ENCODE measurements around the gene UBL4B. TPM values are rescaled to one million over a fixed set of nuclear protein-coding genes. Genes with fewer than 3 reads are reported as not detected.

UBL4B gene
- total RNA-seq (10 to 100 TPM; 34.1 to 95.5 TPM), polyA plus RNA-seq (ENCODE audit: insufficient read depth, low read depth, low replicate concordance) (105 TPM)
- long read RNA-seq, donor 1 = 0 reads
- long read RNA-seq, donor 2 = 0 reads

GRCh38 chr1:110112143-110112542, at the start of gene UBL4B:
UBL4B (plus strand) TSS chr1:110112443; CDS start chr1:110112535, 92 bp downstream.
- Histone ChIP-seq H3K36me3 (ENCODE audit: low read depth, missing control alignments) (no peaks in the 10 kb centered on the region), H3K27me3 (no peaks in the 10 kb centered on the region), H3K9me3 (no peaks in the 10 kb centered on the region), H3K4me3 (no peak within 1 kb of the TSS), H3K27ac (no peak within 1 kb of the TSS), H3K4me1 (peaks cover 4% of the 10 kb centered on the region)
- TF ChIP-seq CTCF (IDR thresholded peaks at IDR 0.05) (no peak), POLR2A (IDR thresholded peaks at IDR 0.05) (no peak)
- 85 to 93% methylated on average over 5 of the region's 5 CpGs for WGBS, 2 donors
- intact Hi-C loops (cut with DNase I; ENCODE audit: low total_unique reads) = no loop called here
- no peak for DNase-seq

- H3K4me3 ChIP-seq = no peak overlapping the region
- 88 to 95% methylated on average over 2 of the region's 2 CpGs for WGBS, 2 donors
These were observed 49.6 kb upstream of the UBL4B start for GRCh38 chr1:110062612-110063011.

GRCh38 chr1:110063781-110064180, 48.5 kb upstream of the UBL4B start:
- no peaks in the 10 kb centered on the region for H3K36me3 ChIP-seq (ENCODE audit: low read depth, missing control alignments)
- no peak for DNase-seq
- no peak overlapping the region for H3K4me3 ChIP-seq
- no peaks in the 10 kb centered on the region for H3K4me1 ChIP-seq
- intact Hi-C loops (cut with DNase I; ENCODE audit: low total_unique reads) = no loop called here
- TF ChIP-seq POLR2A (IDR thresholded peaks at IDR 0.05) = no peak
- TF ChIP-seq CTCF (IDR thresholded peaks at IDR 0.05) = no peak
- H3K27ac ChIP-seq = no peak overlapping the region
- no peaks in the 10 kb centered on the region for H3K27me3 ChIP-seq
- 59 to 69% methylated on average over 4 of the region's 4 CpGs for WGBS, 2 donors
- H3K9me3 ChIP-seq = no peaks in the 10 kb centered on the region

More at GRCh38 chr1:110062612-110063011, 49.6 kb upstream of the UBL4B start:
- no peak for DNase-seq
- no peak for TF ChIP-seq POLR2A (IDR thresholded peaks at IDR 0.05)
- TF ChIP-seq CTCF (IDR thresholded peaks at IDR 0.05) = no peak
- H3K9me3 ChIP-seq = no peaks in the 10 kb centered on the region
- H3K27me3 ChIP-seq = no peaks in the 10 kb centered on the region
- no peaks in the 10 kb centered on the region for H3K36me3 ChIP-seq (ENCODE audit: low read depth, missing control alignments)
- peaks cover 4% of the 10 kb centered on the region for H3K4me1 ChIP-seq
- intact Hi-C loops (cut with DNase I; ENCODE audit: low total_unique reads) = no loop called here
- H3K27ac ChIP-seq = no peak overlapping the region

GRCh38 chr1:110064576-110065337, 47.5 kb upstream of the UBL4B start:
- Histone ChIP-seq H3K27me3 (no peaks in the 10 kb centered on the region), H3K9me3 (no peaks in the 10 kb centered on the region), H3K27ac (no peak overlapping the region), H3K4me3 (no peak overlapping the region), H3K36me3 (ENCODE audit: low read depth, missing control alignments) (no peaks in the 10 kb centered on the region), H3K4me1 (no peaks in the 10 kb centered on the region)
- intact Hi-C loops (cut with DNase I; ENCODE audit: low total_unique reads) = no loop called here
- no peak for TF ChIP-seq POLR2A (IDR thresholded peaks at IDR 0.05)
- no peak for TF ChIP-seq CTCF (IDR thresholded peaks at IDR 0.05)
- DNase-seq = no peak
- 79 to 90% methylated on average over 14 to 18 of the region's 18 CpGs for WGBS, 2 donors

- no peaks in the 10 kb centered on the region for H3K36me3 ChIP-seq (ENCODE audit: low read depth, missing control alignments)
- intact Hi-C loops (cut with DNase I; ENCODE audit: low total_unique reads) = no loop called here
- no peaks in the 10 kb centered on the region for H3K27me3 ChIP-seq
- no peak overlapping the region for H3K4me3 ChIP-seq
- no peak overlapping the region for H3K27ac ChIP-seq
- DNase-seq = no peak
- H3K4me1 ChIP-seq = no peaks in the 10 kb centered on the region
- no peaks in the 10 kb centered on the region for H3K9me3 ChIP-seq
- 88 to 92% methylated on average over 5 of the region's 5 CpGs for WGBS, 2 donors
- no peak for TF ChIP-seq CTCF (IDR thresholded peaks at IDR 0.05)
- no peak for TF ChIP-seq POLR2A (IDR thresholded peaks at IDR 0.05)
These were observed 46.4 kb upstream of the UBL4B start for GRCh38 chr1:110065841-110066240.
